Panc1 (cell line): ENCODE data around the gene SKI. TPM values are rescaled to one million over a fixed set of nuclear protein-coding genes. Genes with fewer than 3 reads are reported as not detected.

Source experiments
- ATAC-seq: fragments of 200-7000 bp; cut with Tn5 transposase; 2 replicates; pipeline ENCODE4 v1.9.1; 2020; ENCODE audit warnings: mild to moderate bottlenecking, moderate library complexity
- BruUV-seq: library from RNA; stranded (reverse); fragments of 400-500 nt; replicated peaks from 2 replicates; lab custom pipeline; 2021; lab: Mats Ljungman, UMichigan
- CTCF ChIA-PET: fragments of 300-600 bp; sonication (Branson Sonifier 250); formaldehyde crosslinking; loops from one replicate; lab custom pipeline; 2022; ENCODE audit warnings: antibody characterized with exemption; lab: Charles Lee
- POLR2A ChIA-PET: fragments of 300-600 bp; sonication (Branson Sonifier 250); formaldehyde crosslinking; loops from one replicate; lab custom pipeline; 2022; ENCODE audit warnings: antibody characterized with exemption; lab: Charles Lee
- DNase-seq: peaks from one replicate; pipeline ENCODE4 v3.0.0-alpha.2; 2010; ENCODE audit warnings: low read depth, low spot score
- H3K27ac ChIP-seq: 2 replicates; pipeline ENCODE4 v1.5.1; 2011; ENCODE audit warnings: mild to moderate bottlenecking, low read length, inconsistent platforms
- H3K27me3 ChIP-seq: fragments of 200-500 bp; sonication (Bioruptor generic); 2 replicates; pipeline ENCODE4 v1.6.0; 2014; ENCODE audit warnings: low read length, inconsistent platforms; ENCODE audit not compliant: control insufficient read depth, insufficient read depth
- H3K36me3 ChIP-seq: fragments of 200-500 bp; sonication (Bioruptor generic); 2 replicates; pipeline ENCODE4 v1.5.1; 2014; ENCODE audit warnings: inconsistent platforms, mild to moderate bottlenecking, low read length, moderate library complexity; ENCODE audit not compliant: control insufficient read depth, insufficient read depth
- H3K4me1 ChIP-seq: 2 replicates; pipeline ENCODE4 v1.5.1; 2011; ENCODE audit warnings: inconsistent platforms, mild to moderate bottlenecking, low read length, moderate library complexity; ENCODE audit not compliant: control insufficient read depth, insufficient read depth
- H3K4me3 ChIP-seq, 2 experiments: 2 replicates each; pipeline ENCODE4 v1.5.1; 2011 to 2012; ENCODE audit warnings: low read depth in 2 of 2, low read length in 2 of 2, mild to moderate bottlenecking in 2 of 2, inconsistent platforms in 1 of 2, moderate library complexity in 1 of 2
- H3K9me3 ChIP-seq: fragments of 200-500 bp; sonication (Bioruptor generic); 2 replicates; pipeline ENCODE4 v1.5.1; 2014; ENCODE audit warnings: low read depth, mild to moderate bottlenecking, inconsistent platforms, low read length, moderate library complexity; ENCODE audit not compliant: control insufficient read depth, insufficient read depth
- POLR2AphosphoS5 ChIP-seq: IDR thresholded peaks from 2 replicates; pipeline ENCODE4 v1.6.1; 2012; ENCODE audit warnings: mild to moderate bottlenecking, low read depth, low read length, moderate library complexity
- REST ChIP-seq, 2 experiments: IDR thresholded peaks; 2 replicates each; pipeline ENCODE4 v1.6.1; 2011 to 2012; ENCODE audit warnings: low read depth in 2 of 2, control low read depth in 1 of 2, low read length in 1 of 2, mild to moderate bottlenecking in 1 of 2, moderate library complexity in 1 of 2; ENCODE audit not compliant: insufficient read depth in 1 of 2
- SIN3A ChIP-seq: IDR thresholded peaks from 2 replicates; pipeline ENCODE4 v1.6.1; 2012; ENCODE audit warnings: low read depth, mild to moderate bottlenecking, low read length, moderate library complexity, borderline replicate concordance; ENCODE audit not compliant: insufficient read depth
- TCF7L2 ChIP-seq: IDR thresholded peaks from 2 replicates; pipeline ENCODE4 v1.6.1; 2011; ENCODE audit warnings: mild to moderate bottlenecking, low read depth, low read length, inconsistent platforms
- in situ Hi-C: cut with HindIII; loops from 2 replicates; pipeline ENCODE4 v1.10.0; 2016; ENCODE audit warnings: low sequenced_read_pairs, low pct_unique_long_range_greater_than_20kb
- intact Hi-C: fragments of 100-400 bp; cut with micrococcal nuclease; formaldehyde crosslinking; loops from one replicate; pipeline ENCODE4 v1.10.0; 2022; ENCODE audit not compliant: unreplicated experiment
- total RNA-seq: library from RNA; stranded (reverse); gene quantifications from one replicate; pipeline ENCODE4 v1.2.1, GENCODE V29; 2021; ENCODE audit not compliant: unreplicated experiment
- TF ChIP-seq, protein P1 (sequence below): fragments of 450-650 bp; IDR thresholded peaks from 2 replicates; pipeline ENCODE4 v1.5.1; 2017; ENCODE audit warnings: mild to moderate bottlenecking

The SKI gene
- total RNA-seq, 1 experiment from 2014 or later = 63.2 TPM

DNA sequence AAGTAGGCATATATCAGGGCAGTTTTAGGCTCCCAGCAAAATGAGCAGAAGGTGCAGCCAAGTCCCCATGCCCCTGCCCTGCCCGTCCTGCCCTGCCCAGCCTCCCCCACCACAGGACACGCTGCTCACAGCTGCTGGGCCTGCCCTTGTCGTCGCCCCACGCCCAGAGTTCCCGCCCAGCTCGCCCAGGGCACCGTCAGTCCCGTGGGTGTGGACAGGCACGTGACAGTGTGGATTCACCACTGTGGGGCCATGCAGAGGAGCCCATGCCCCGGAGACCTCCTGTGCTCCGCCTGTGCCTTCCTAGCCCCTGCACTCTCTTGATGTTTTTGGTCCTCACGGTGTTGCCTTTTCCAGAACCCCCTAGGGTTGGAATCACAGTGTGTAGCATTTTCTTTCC, 40.5 kb upstream of the SKI start:
- in situ Hi-C loops = no loop called here
- CTCF ChIA-PET = no interaction called here

GRCh38 chr1:2188336-2188735, 39.8 kb upstream of the SKI start:
- no peaks in the 10 kb centered on the region for H3K9me3 ChIP-seq
- CTCF ChIA-PET = no interaction called here
- in situ Hi-C loops (no loop called here), intact Hi-C loops (no loop called here)
- no peaks in the 10 kb centered on the region for H3K36me3 ChIP-seq
- ATAC-seq = no peak
- TF ChIP-seq, protein P1, sequence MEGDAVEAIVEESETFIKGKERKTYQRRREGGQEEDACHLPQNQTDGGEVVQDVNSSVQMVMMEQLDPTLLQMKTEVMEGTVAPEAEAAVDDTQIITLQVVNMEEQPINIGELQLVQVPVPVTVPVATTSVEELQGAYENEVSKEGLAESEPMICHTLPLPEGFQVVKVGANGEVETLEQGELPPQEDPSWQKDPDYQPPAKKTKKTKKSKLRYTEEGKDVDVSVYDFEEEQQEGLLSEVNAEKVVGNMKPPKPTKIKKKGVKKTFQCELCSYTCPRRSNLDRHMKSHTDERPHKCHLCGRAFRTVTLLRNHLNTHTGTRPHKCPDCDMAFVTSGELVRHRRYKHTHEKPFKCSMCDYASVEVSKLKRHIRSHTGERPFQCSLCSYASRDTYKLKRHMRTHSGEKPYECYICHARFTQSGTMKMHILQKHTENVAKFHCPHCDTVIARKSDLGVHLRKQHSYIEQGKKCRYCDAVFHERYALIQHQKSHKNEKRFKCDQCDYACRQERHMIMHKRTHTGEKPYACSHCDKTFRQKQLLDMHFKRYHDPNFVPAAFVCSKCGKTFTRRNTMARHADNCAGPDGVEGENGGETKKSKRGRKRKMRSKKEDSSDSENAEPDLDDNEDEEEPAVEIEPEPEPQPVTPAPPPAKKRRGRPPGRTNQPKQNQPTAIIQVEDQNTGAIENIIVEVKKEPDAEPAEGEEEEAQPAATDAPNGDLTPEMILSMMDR = no peak
- TF ChIP-seq TCF7L2 (no peak), REST (IDR thresholded peaks at IDR 0.05; ENCODE audit: insufficient read depth in 1 of 2, low read depth in 2 of 2, low read length in 1 of 2) (no peak), POLR2AphosphoS5 (no peak; the same call in 1 of the 2 replicates), SIN3A (no peak)
- no peak overlapping the region for H3K4me3 ChIP-seq
- no peak overlapping the region for H3K27ac ChIP-seq
- BruUV-seq = no TSS peak
- peaks cover 30% of the 10 kb centered on the region for H3K4me1 ChIP-seq
- POLR2A ChIA-PET = interaction anchor here (0.5 kb wide), 1 partner anchor 11 kb away, joined by 4 read pairs; no protein-coding TSS in a partner anchor
- DNase-seq = no peak
- no peaks in the 10 kb centered on the region for H3K27me3 ChIP-seq

More for the DNA sequence above, 40.5 kb upstream of the SKI start:
- no peak for DNase-seq
- peaks cover 23% of the 10 kb centered on the region for H3K4me1 ChIP-seq
- intact Hi-C loops = no loop called here
- BruUV-seq = no TSS peak
- H3K36me3 ChIP-seq = no peaks in the 10 kb centered on the region
- POLR2A ChIA-PET = no interaction called here
- H3K27me3 ChIP-seq = no peaks in the 10 kb centered on the region
- TF ChIP-seq SIN3A = no peak
- TF ChIP-seq TCF7L2 = no peak
- no peak for TF ChIP-seq REST (IDR thresholded peaks at IDR 0.05; ENCODE audit: insufficient read depth in 1 of 2, low read depth in 2 of 2, low read length in 1 of 2)
- no peak for TF ChIP-seq POLR2AphosphoS5
- TF ChIP-seq, protein P1 = no peak
- no peaks in the 10 kb centered on the region for H3K9me3 ChIP-seq
- no peak for ATAC-seq
- H3K27ac ChIP-seq = no peak overlapping the region
- H3K4me3 ChIP-seq = no peak overlapping the region
